Measurements from ENCODE around the gene GJE1. TPM values are rescaled to one million over a fixed set of nuclear protein-coding genes. Genes with fewer than 3 reads are reported as not detected.
A peak's percentile ranks its signal among the peaks of the same experiment; 100 is the strongest.
"Not testable (repeated sequence)": the region's sequence is repeated elsewhere in the genome, so short reads cannot be mapped to it uniquely, and the experiment has no call there.

GJE1 gene, protein sequence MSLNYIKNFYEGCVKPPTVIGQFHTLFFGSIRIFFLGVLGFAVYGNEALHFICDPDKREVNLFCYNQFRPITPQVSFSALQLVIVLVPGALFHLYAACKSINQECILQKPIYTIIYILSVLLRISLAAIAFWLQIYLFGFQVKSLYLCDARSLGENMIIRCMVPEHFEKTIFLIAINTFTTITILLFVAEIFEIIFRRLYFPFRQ
- not detected in 2 replicates for total RNA-seq

DNA sequence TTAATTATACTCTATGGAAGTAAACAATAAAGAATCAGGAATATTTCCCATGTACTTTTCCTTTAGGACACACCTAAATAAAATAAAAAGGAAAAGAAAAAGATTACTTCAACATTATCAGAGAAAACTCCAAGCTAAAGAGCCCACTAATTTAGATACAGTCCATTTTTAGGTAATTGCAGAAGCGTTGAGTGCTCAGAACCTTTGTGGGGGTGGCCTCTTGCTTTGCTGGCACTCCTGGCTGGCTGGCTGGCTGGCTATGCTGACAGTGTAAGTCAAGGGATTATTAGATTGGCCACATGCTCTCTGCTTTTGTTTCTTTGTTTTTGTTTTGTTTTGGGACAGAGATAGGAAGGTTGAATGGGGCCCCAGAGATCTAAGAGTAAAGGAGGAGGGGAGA, at the start of gene GJE1:
Gene GJE1 (plus strand): TSS at position 301 of the 400 bp plus-strand sequence. CDS start 234 bp downstream, outside the sequence.
- no peaks in the 10 kb centered on the region for H3K36me3 ChIP-seq (ENCODE audit: control insufficient read depth, insufficient read depth, low read length)
- TF ChIP-seq, protein P1, sequence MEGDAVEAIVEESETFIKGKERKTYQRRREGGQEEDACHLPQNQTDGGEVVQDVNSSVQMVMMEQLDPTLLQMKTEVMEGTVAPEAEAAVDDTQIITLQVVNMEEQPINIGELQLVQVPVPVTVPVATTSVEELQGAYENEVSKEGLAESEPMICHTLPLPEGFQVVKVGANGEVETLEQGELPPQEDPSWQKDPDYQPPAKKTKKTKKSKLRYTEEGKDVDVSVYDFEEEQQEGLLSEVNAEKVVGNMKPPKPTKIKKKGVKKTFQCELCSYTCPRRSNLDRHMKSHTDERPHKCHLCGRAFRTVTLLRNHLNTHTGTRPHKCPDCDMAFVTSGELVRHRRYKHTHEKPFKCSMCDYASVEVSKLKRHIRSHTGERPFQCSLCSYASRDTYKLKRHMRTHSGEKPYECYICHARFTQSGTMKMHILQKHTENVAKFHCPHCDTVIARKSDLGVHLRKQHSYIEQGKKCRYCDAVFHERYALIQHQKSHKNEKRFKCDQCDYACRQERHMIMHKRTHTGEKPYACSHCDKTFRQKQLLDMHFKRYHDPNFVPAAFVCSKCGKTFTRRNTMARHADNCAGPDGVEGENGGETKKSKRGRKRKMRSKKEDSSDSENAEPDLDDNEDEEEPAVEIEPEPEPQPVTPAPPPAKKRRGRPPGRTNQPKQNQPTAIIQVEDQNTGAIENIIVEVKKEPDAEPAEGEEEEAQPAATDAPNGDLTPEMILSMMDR (IDR thresholded peaks at IDR 0.05; ENCODE audit: insufficient read depth, low read length, severe bottlenecking), result no peak
- H3K27me3 ChIP-seq (ENCODE audit: control insufficient read depth, insufficient read depth, low read length), result no peaks in the 10 kb centered on the region
- DNase-seq (ENCODE audit: low read depth), result no peak
- no peak for FAIRE-seq
- H3K4me3 ChIP-seq (ENCODE audit: low read depth, low read length), result no peak within 1 kb of the TSS

DNA sequence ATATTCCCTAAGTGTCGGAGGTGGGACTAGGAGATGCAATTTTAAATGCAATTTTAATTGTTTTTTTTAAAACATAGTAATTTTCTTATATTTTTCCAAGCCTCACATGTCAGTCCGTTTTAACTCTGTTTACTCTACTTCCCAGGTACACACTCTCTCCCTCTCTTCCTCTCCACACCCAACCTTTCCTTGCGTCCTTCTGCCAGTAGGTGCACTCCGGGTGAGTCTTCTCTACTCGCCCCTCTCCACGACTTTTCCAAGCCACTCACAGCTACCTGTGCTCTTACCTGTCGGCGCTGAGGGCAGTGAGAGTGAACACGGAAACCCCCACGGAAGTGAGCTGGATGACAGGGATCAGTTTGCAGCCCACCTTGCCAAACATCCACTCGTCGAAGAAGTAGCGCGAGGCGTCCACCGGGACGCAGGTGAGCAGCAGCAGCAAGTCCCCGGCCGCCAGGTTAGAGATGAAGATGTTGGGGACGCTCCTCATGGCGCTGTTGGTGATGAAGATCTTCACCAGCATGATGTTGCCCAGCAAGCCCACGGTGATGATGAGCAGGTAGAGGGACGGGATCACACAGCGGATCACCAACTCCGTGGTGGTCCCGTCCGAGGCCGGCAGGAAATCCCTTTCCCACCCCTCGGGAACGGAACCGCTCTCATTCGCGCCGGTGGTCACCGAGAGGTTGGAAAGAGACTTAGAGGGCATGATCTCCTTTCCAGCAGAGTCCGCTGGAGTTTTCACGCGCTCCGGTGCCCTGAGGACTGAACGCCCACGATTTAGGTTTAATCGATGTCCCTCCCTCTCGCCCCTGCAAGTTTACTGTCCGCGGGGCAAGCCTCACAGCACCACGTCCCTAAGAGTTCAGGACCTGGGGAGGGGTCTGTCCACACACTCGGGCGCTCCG, 44.5 kb upstream of the GJE1 start:
- Histone ChIP-seq H3K4me3 (ENCODE audit: low read depth, low read length) (no peak overlapping the region), H3K36me3 (ENCODE audit: control insufficient read depth, insufficient read depth, low read length) (no peaks in the 10 kb centered on the region), H3K27me3 (ENCODE audit: control insufficient read depth, insufficient read depth, low read length) (peaks cover 6% of the 10 kb centered on the region)
- FAIRE-seq (peak; percentile 68), DNase-seq (ENCODE audit: low read depth) (no peak)
- TF ChIP-seq, protein P1 (IDR thresholded peaks at IDR 0.05; ENCODE audit: insufficient read depth, low read length, severe bottlenecking), result no peak

DNA sequence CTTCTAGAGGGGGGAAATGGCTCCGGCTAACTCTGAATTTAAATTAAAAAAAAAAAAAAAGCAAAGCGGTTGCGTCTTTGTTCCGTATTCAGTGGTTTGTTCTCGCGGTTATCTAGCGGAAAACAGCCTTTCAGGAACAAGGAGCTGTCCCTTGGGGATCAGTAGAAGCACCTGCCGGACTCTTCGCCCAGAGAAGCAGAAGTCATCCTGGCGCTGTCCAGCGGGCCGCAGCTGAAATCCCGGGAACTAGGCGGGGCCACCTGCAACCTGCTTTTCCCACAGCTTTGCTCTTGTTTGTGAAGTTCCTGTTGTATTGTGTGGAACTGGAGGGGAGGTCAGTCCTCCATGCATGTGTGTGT, 43.9 kb upstream of the GJE1 start:
- no peaks in the 10 kb centered on the region for H3K36me3 ChIP-seq (ENCODE audit: control insufficient read depth, insufficient read depth, low read length)
- H3K4me3 ChIP-seq (ENCODE audit: low read depth, low read length), result no peak overlapping the region
- TF ChIP-seq, protein P1 (IDR thresholded peaks at IDR 0.05; ENCODE audit: insufficient read depth, low read length, severe bottlenecking), result no peak
- peaks cover 6% of the 10 kb centered on the region for H3K27me3 ChIP-seq (ENCODE audit: control insufficient read depth, insufficient read depth, low read length)
- FAIRE-seq, result no peak
- peak; percentile 53 for DNase-seq (ENCODE audit: low read depth)

DNA sequence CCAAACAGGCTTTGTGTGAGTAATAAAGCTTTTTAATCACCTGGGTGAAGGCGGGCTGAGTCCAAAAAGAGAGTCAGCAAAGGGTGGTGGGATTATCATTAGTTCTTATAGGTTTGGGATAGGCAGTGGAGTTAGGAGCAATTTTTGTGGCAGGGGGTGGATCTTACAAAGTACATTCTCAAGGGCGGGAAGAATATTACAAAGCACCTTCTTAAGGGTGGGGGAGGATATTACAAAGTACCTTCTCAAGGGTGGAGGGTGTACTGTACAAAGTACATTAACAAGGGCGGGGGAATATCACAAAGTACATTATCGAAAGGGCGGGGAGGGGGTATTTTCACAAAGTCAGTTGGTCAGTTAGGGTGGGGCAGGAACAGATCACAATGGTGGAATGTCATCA, 27.9 kb upstream of the GJE1 start:
- H3K27me3 ChIP-seq (ENCODE audit: control insufficient read depth, insufficient read depth, low read length); DNase-seq (ENCODE audit: low read depth); H3K4me3 ChIP-seq (ENCODE audit: low read depth, low read length); FAIRE-seq; H3K36me3 ChIP-seq (ENCODE audit: control insufficient read depth, insufficient read depth, low read length): not testable (repeated sequence)

DNA sequence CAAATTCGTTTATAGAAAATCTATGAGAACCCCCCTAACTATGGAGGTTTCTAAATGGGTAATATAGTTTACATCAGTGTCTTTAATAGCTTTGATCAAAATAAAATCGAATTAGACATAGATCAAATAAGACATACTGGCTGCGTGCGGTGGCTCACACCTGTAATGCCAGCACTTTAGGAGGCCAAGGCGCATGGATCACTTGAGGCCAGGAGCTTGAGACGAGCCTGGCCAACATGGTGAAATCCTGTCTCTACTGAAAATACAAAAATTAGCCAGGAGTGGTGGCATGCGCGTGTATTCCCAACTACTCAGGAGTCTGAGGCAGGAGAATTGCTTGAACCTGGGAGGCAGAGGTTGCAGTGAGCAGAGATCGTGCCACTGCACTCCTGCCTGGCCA, 21.9 kb upstream of the GJE1 start:
- not testable (repeated sequence) for H3K4me3 ChIP-seq (ENCODE audit: low read depth, low read length); DNase-seq (ENCODE audit: low read depth); H3K36me3 ChIP-seq (ENCODE audit: control insufficient read depth, insufficient read depth, low read length); FAIRE-seq; H3K27me3 ChIP-seq (ENCODE audit: control insufficient read depth, insufficient read depth, low read length)

DNA sequence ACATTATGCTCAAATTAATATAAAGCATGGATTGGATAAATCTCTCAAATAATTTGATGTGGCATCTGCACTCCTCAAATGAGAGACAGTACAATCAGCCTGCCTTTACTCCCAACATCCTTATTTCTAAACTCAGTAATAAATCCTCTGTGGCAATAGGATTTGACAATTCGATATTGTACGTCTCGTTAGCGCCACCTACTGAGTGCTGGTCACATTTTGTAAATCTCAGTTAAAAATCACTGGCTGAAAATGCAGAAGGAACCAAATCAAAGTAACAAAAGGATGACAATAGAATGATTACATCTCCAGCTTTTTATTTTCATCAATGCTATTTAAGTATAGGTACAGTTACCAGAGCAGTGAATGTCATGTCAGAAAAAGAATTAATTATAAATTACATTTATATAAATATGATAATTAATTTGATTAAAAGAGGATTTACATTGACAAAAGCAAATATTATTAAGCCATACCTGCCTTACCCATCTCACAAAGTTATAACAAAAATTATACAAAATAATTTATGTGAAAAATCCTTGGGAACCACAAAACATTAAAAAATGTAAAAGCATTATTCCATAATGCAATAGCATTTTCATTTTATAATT, 20.2 kb upstream of the GJE1 start:
- Histone ChIP-seq H3K4me3 (ENCODE audit: low read depth, low read length) (no peak overlapping the region), H3K27me3 (ENCODE audit: control insufficient read depth, insufficient read depth, low read length) (no peaks in the 10 kb centered on the region), H3K36me3 (ENCODE audit: control insufficient read depth, insufficient read depth, low read length) (no peaks in the 10 kb centered on the region)
- FAIRE-seq (no peak), DNase-seq (ENCODE audit: low read depth) (peak; percentile 67)
- TF ChIP-seq, protein P1 (IDR thresholded peaks at IDR 0.05; ENCODE audit: insufficient read depth, low read length, severe bottlenecking), result peak; percentile 55
